Measurements from ENCODE around the gene RFPL4AL1.
A peak's percentile ranks its signal among the peaks of the same experiment; 100 is the strongest.
"Not testable (repeated sequence)": the region's sequence is repeated elsewhere in the genome, so short reads cannot be mapped to it uniquely, and the experiment has no call there.

The RFPL4AL1 gene

GRCh38 chr19:55768818-55769217 lies at the start of gene RFPL4AL1:
Gene RFPL4AL1 (plus strand): TSS chr19:55769118. CDS start chr19:55771805, 2,687 bp downstream.
- DNase-seq (ENCODE audit: low read depth in 2 of 3, low spot score in 1 of 3): not testable (repeated sequence)

- DNase-seq (ENCODE audit: low read depth in 2 of 3, low spot score in 1 of 3): no peak
These were observed 48.6 kb upstream of the RFPL4AL1 start for GRCh38 chr19:55720214-55720746.

- DNase-seq (ENCODE audit: low read depth in 2 of 3, low spot score in 1 of 3): no peak
These were observed 48.1 kb upstream of the RFPL4AL1 start for GRCh38 chr19:55720801-55721200.

DNA sequence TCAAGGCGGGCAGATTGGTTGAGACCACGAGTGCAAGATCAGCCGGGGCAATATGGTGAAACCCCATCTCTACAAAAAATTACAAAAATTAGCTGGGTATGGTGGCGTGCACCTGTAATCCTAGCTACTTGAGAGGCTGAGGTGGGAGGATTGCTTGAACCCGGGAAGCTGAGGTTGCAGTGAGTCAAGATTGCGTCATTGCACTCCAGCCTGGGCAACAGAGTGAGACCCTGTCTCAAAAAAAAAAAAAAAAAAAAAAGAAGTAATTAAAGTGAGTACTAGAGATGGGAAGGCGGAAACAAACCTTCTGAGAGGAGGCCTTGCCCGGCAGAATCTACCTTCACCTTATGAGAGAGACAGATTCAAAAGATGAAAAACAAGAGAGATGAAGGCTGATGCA lies 45.4 kb upstream of the RFPL4AL1 start:
- no peak for DNase-seq (ENCODE audit: low read depth in 2 of 3, low spot score in 1 of 3)

GRCh38 chr19:55730378-55730777 lies 38.5 kb upstream of the RFPL4AL1 start:
- DNase-seq (ENCODE audit: low read depth in 2 of 3, low spot score in 1 of 3): not testable (repeated sequence)

DNA sequence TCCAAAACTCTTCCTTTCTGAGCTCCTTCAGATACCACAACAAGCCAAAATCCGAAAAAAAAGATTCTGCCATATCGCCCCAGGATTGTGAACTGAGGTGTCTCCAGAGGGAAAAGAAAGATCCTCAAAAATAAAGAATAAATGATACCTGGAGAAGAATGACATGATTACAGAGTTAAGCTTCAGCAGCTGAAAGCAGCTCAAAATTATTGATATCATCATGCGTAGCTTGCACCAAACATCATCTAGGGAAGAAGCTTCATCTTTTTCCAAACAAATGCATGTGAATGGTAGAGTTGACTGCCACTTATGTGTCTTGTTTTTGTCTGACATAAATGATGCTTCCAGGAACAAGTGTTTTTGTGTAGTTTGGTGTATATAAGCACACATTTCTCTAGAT lies 30.6 kb upstream of the RFPL4AL1 start, which contains the start of gene NLRP9:
Gene NLRP9, minus strand, starts transcription at position 101 of the 400 bp plus-strand sequence. Its CDS starts 28 bp downstream, at position 73.
- no peak for DNase-seq (ENCODE audit: low read depth in 2 of 3, low spot score in 1 of 3)

DNA sequence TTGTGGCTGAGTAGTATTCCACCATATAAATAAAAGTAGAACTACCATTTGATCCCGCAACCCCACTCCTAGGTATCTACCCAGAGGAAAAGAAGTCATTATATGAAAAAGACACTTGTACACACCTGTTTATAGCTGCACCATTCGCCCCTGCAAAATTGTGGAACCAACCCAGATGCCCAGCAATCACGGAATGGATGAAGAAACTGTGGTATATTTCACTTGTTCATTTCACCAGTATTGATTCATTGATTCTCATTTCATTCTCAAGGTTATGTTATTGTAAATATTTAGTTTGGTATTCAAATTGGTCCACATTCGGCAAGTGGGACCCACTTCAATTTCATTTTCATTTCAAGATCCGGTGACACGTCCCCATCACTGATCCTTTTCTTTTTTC lies 18.2 kb upstream of the RFPL4AL1 start:
- DNase-seq (ENCODE audit: low read depth in 2 of 3, low spot score in 1 of 3): no peak

- DNase-seq (ENCODE audit: low read depth in 2 of 3, low spot score in 1 of 3): no peak
These were observed 15.5 kb upstream of the RFPL4AL1 start for GRCh38 chr19:55753401-55753800.

DNA sequence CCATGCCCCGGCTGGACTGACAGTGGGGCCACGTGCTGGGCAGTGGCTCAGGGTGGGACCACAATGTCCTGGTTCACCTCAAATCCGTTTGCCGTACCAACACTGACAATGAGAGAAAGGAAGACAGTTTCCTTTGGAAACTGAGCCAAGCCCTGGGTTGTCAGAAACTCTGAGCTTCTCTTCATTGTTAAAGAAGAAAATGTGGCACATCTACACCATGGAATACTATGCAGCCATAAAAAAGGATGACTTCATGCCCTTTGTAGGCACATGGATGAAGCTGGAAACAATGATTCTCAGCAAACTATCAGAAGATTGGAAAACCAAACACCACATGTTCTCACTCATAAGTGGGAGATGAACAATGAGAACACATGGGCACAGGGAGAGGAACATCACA lies 12.1 kb upstream of the RFPL4AL1 start:
- DNase-seq (ENCODE audit: low read depth in 2 of 3, low spot score in 1 of 3): not testable (repeated sequence)

DNA sequence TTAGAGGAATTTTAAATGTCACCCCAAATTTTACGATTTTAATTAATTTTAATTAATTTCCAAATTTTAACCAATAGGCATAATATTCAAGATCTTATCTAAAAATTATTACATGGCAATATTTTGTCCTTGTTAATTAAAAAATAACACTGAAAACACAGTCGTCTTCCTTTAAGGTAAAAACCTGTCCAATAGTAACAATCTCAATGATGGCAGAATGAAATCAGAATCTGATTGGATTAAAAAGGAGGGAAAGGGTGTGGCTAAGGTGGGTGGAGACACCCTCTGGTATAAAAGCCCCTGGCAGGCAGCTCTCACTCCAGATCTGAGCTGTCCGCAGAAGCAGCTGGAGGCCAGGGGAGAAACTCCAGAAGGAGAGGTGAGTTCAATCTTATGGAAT lies 10.1 kb upstream of the RFPL4AL1 start, which contains the start of gene RFPL4A:
Gene RFPL4A, plus strand, starts transcription at position 301 of the 400 bp plus-strand sequence. CDS start 2,704 bp downstream, outside the sequence.
- DNase-seq (ENCODE audit: low read depth in 2 of 3, low spot score in 1 of 3): not testable (repeated sequence)

GRCh38 chr19:55766466-55766865 lies 2.5 kb upstream of the RFPL4AL1 start:
- DNase-seq (ENCODE audit: low read depth in 2 of 3, low spot score in 1 of 3): no peak

- DNase-seq (ENCODE audit: low read depth in 2 of 3, low spot score in 1 of 3): not testable (repeated sequence)
These were observed 714 bp downstream of the RFPL4AL1 start for GRCh38 chr19:55769632-55770031.

- no peak for DNase-seq (ENCODE audit: low read depth in 2 of 3, low spot score in 1 of 3)
These were observed 8.6 kb downstream of the RFPL4AL1 start for GRCh38 chr19:55777528-55777927.

DNA sequence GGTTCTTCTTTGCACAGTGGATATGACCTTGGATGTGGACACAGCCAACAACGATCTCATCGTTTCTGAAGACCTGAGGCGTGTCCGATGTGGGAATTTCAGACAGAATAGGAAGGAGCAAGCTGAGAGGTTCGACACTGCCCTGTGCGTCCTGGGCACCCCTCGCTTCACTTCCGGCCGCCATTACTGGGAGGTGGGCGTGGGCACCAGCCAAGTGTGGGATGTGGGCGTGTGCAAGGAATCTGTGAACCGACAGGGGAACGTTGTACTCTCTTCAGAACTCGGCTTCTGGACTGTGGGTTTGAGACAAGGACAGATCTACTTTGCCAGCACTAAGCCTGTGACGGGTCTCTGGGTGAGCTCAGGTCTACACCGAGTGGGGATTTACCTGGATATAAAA lies 9.4 kb downstream of the RFPL4AL1 start:
- no peak for DNase-seq (ENCODE audit: low read depth in 2 of 3, low spot score in 1 of 3)

- DNase-seq (ENCODE audit: low read depth in 2 of 3, low spot score in 1 of 3): no peak
These were observed 12.2 kb downstream of the RFPL4AL1 start for GRCh38 chr19:55781112-55781511.

DNA sequence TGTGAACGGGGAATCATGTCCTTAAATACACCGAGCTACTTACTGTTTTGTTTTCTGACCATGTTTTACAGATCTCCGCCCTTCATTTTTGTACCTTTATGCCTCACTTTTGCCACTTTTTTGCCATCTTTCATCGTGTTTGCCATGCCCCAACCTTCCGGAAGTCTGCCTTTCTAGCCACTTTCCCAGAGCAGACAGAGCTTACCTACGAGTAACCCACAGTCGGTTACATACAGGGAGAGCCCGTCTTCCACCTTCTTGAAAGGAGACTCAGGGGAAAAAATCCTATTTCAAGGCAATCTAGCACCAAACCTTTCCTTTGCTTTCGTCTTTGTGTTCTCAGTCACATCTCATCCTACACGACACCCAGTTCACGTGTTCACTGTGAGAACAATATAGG lies 26.1 kb downstream of the RFPL4AL1 start:
- no peak for DNase-seq (ENCODE audit: low read depth in 2 of 3, low spot score in 1 of 3)

DNA sequence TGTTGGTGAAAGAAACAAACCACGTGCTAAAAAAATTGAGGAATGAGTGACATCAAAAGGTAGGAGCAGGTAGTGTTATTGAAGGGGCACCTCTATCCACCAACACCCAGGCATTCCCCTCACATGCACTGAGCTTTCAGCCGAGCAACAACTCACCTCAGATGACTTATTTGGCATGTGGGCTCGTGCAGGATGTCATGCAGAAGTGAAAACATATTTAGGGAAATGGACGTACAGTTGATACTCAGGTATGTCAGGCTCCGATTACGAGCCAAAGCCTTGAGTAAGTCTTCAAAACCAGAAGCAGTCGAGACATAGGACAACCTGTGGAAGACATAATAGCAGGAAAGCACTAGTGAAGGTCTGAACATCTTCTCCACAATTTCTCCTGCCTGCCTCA lies 32.5 kb downstream of the RFPL4AL1 start:
- no peak for DNase-seq (ENCODE audit: low read depth in 2 of 3, low spot score in 1 of 3)

- no peak for DNase-seq (ENCODE audit: low read depth in 2 of 3, low spot score in 1 of 3)
These were observed 33.4 kb downstream of the RFPL4AL1 start for GRCh38 chr19:55802281-55802680.

GRCh38 chr19:55809381-55810058 lies 40.6 kb downstream of the RFPL4AL1 start:
- DNase-seq (ENCODE audit: low read depth in 2 of 3, low spot score in 1 of 3): peak; percentile 4 to 29 (median 24)

- DNase-seq (ENCODE audit: low read depth in 2 of 3, low spot score in 1 of 3): no peak
These were observed 42.4 kb downstream of the RFPL4AL1 start for GRCh38 chr19:55811340-55811739.

GRCh38 chr19:55812449-55812848 lies 43.5 kb downstream of the RFPL4AL1 start:
- DNase-seq (ENCODE audit: low read depth in 2 of 3, low spot score in 1 of 3): no peak

GRCh38 chr19:55813906-55814305 lies 45.0 kb downstream of the RFPL4AL1 start:
- DNase-seq (ENCODE audit: low read depth in 2 of 3, low spot score in 1 of 3): no peak

- DNase-seq (ENCODE audit: low read depth in 2 of 3, low spot score in 1 of 3): no peak
These were observed 51.1 kb downstream of the RFPL4AL1 start for GRCh38 chr19:55820037-55820436.

All from stimulated activated CD4-positive, alpha-beta T cell treated with anti-CD3 and anti-CD28 coated beads, Interleukin-12 subunit alpha, Interleukin-12 subunit beta, amount 100 ng/mL, for 48 hours (primary cell).